B cell (primary cell): Measurements from ENCODE around the gene STAP2. TPM values are rescaled to one million over a fixed set of nuclear protein-coding genes. Genes with fewer than 3 reads are reported as not detected.

Experiments
- ATAC-seq: fragments of 200-7000 bp; cut with Tn5 transposase; one replicate; pipeline ENCODE4 v1.10.0; 2021; ENCODE audit warnings: low read depth, mild to moderate bottlenecking, moderate number of reproducible peaks, moderate library complexity
- CTCF ChIA-PET: fragments of 350-600 bp; sonication (Branson Sonifier 250); formaldehyde crosslinking; loops from one replicate; lab custom pipeline; 2021; ENCODE audit warnings: antibody characterized with exemption, inconsistent platforms; lab: Charles Lee
- POLR2A ChIA-PET: fragments of 350-600 bp; sonication (Branson Sonifier 250); formaldehyde crosslinking; loops from one replicate; lab custom pipeline; 2021; ENCODE audit warnings: antibody characterized with exemption; lab: Charles Lee
- DNase-seq: peaks from one replicate; pipeline ENCODE4 v3.0.0; 2013
- H2AFZ ChIP-seq: 2 replicates; pipeline ENCODE4 v1.6.1; 2012; ENCODE audit warnings: mild to moderate bottlenecking, low read depth, low read length; ENCODE audit not compliant: insufficient read depth, poor library complexity, severe bottlenecking
- H3K27ac ChIP-seq, 2 donors: 1 replicate in 1 of 2; 2 replicates in 1 of 2; pipeline ENCODE4 v1.5.1; 2012 to 2013; ENCODE audit warnings: low read length in 2 of 2, mild to moderate bottlenecking in 2 of 2, moderate library complexity in 1 of 2
- H3K27me3 ChIP-seq, 4 experiments: fragments of 200-600 bp in 1 of 4; sonication (generic) in 1 of 4; replicated peaks in 1 of 4; 1 replicate in 2 of 4; 2 replicates in 2 of 4; pipeline versions ENCODE4 v1.6.1 to v1.7.0; 2013 to 2016; ENCODE audit warnings: low read length in 3 of 4, mild to moderate bottlenecking in 2 of 4, mixed read lengths in 1 of 4, moderate library complexity in 1 of 4; ENCODE audit not compliant: insufficient read depth in 4 of 4, control insufficient read depth in 3 of 4; ENCODE audit errors: control extremely low read depth in 1 of 4
- H3K36me3 ChIP-seq, 2 experiments: replicated peaks in 1 of 2; 1 replicate in 1 of 2; 2 replicates in 1 of 2; pipeline versions ENCODE4 v1.6.1 to v1.7.1; 2013; ENCODE audit warnings: low read length in 1 of 2; ENCODE audit not compliant: insufficient read depth in 2 of 2, control insufficient read depth in 1 of 2; ENCODE audit errors: control extremely low read depth in 1 of 2, extremely low read depth in 1 of 2
- H3K4me1 ChIP-seq, 2 donors: fragments of 200-600 bp in 1 of 2; sonication (generic) in 1 of 2; 1 replicate in 1 of 2; 2 replicates in 1 of 2; pipeline versions ENCODE4 v1.5.1 to v1.6.1; 2013 to 2017; ENCODE audit warnings: low read length in 2 of 2; ENCODE audit not compliant: control insufficient read depth in 2 of 2, insufficient read depth in 2 of 2
- H3K4me2 ChIP-seq: replicated peaks from 2 replicates; pipeline ENCODE3; 2012; ENCODE audit warnings: mild to moderate bottlenecking, low read depth, low read length; ENCODE audit not compliant: poor library complexity, severe bottlenecking
- H3K4me3 ChIP-seq, 5 experiments: fragments of 200-600 bp in 1 of 5; sonication (generic) in 1 of 5; 1 replicate in 3 of 5; 2 replicates in 2 of 5; pipeline versions ENCODE4 v1.5.1 to v1.7.0; 2011 to 2016; ENCODE audit warnings: low read length in 4 of 5, mild to moderate bottlenecking in 4 of 5, low read depth in 2 of 5, control low read depth in 1 of 5, moderate library complexity in 1 of 5; ENCODE audit not compliant: insufficient read depth in 1 of 5; ENCODE audit errors: control extremely low read depth in 1 of 5, extremely low read depth in 1 of 5
- H3K79me2 ChIP-seq: fragments of 200-600 bp; sonication (generic); one replicate; pipeline ENCODE4 v1.6.0; 2016; ENCODE audit warnings: low read length; ENCODE audit not compliant: control insufficient read depth, insufficient read depth
- H3K9ac ChIP-seq: fragments of 200-600 bp; sonication (generic); 2 replicates; pipeline ENCODE4 v1.6.1; 2017; ENCODE audit warnings: mild to moderate bottlenecking, low read length, moderate library complexity
- H3K9me3 ChIP-seq, 3 donors: one replicate each; pipeline versions ENCODE4 v1.6.1 to v1.7.1; 2013; ENCODE audit warnings: low read length in 2 of 3; ENCODE audit not compliant: control insufficient read depth in 2 of 3, insufficient read depth in 1 of 3; ENCODE audit errors: control extremely low read depth in 1 of 3
- H4K20me1 ChIP-seq: 2 replicates; pipeline ENCODE4 v1.6.0; 2012; ENCODE audit warnings: mild to moderate bottlenecking, low read length; ENCODE audit not compliant: insufficient read depth, control insufficient read depth, poor library complexity, severe bottlenecking
- H3K27ac Mint-ChIP-seq: one replicate; pipeline ENCODE4 v1.8.0; 2021; ENCODE audit warnings: mixed read lengths
- H3K27me3 Mint-ChIP-seq: one replicate; pipeline ENCODE4 v1.8.0; 2021; ENCODE audit warnings: mixed read lengths
- H3K4me1 Mint-ChIP-seq: one replicate; pipeline ENCODE4 v1.8.0; 2021; ENCODE audit warnings: mixed read lengths
- H3K4me3 Mint-ChIP-seq: one replicate; pipeline ENCODE4 v1.8.0; 2021; ENCODE audit warnings: mixed read lengths
- H3K9me3 Mint-ChIP-seq: one replicate; pipeline ENCODE4 v1.8.0; 2022; ENCODE audit warnings: mixed read lengths; ENCODE audit not compliant: insufficient read depth
- EZH2 ChIP-seq: IDR thresholded peaks from 2 replicates; pipeline ENCODE4 v1.6.1; 2012; ENCODE audit warnings: borderline replicate concordance, low read depth, mild to moderate bottlenecking, moderate library complexity, low read length; ENCODE audit not compliant: insufficient read depth, poor library complexity, severe bottlenecking
- WGBS: methylation state at CpG from one replicate; pipeline ENCODE4 v1.1.5; 2013; ENCODE audit warnings: missing lambda C conversion rate; ENCODE audit not compliant: insufficient coverage; 5-methylcytosine and 5-hydroxymethylcytosine counted together
- intact Hi-C: fragments of 100-400 bp; cut with micrococcal nuclease; formaldehyde crosslinking; loops from one replicate; pipeline ENCODE4 v1.10.0; 2022
- polyA plus RNA-seq: library from polyadenylated mRNA; depleted of rRNA; stranded (reverse); fragments of >200 nt; gene quantifications from 2 replicates; pipeline ENCODE4 v1.2.3, GENCODE V29; 2012
- total RNA-seq, 2 donors: library from RNA; stranded (reverse); fragments of 120-200 nt in 1 of 2; gene quantifications; 1 replicate in 1 of 2; 2 replicates in 1 of 2; pipeline versions ENCODE4 v1.2.3 to v1.2.4, GENCODE V29; 2013 to 2022
- TF ChIP-seq, protein P1 (sequence below): fragments of 200-600 bp; IDR thresholded peaks from one replicate; pipeline ENCODE4 v1.8.0; 2022; ENCODE audit warnings: antibody characterized with exemption, mild to moderate bottlenecking

Gene STAP2
- total and polyA plus RNA-seq, 2 donors (not counting 1 experiment from before 2014, with no cell fraction given): 0.27 to 0.72 TPM

DNA sequence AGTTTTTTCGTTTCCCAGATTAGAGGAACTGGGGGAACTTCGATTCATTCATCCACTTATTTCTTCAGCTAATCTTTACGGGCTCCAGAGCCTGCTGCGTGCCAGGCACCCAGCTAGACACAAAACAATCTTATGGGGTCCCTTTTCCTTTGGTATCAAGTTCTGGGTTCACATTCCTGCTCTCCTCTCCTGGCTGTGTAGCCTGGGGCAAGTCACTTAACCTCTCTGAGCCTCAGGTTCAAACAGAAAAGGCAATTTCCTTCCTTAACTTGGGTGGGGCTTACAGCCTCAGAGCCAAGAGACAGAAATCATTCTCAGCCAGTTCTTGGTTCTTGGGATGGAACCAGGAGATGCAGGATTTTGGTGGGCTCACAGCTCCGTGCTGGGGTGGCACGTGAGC lies 53.7 kb downstream of the STAP2 start:
- no peak for TF ChIP-seq EZH2
- TF ChIP-seq, protein P1, sequence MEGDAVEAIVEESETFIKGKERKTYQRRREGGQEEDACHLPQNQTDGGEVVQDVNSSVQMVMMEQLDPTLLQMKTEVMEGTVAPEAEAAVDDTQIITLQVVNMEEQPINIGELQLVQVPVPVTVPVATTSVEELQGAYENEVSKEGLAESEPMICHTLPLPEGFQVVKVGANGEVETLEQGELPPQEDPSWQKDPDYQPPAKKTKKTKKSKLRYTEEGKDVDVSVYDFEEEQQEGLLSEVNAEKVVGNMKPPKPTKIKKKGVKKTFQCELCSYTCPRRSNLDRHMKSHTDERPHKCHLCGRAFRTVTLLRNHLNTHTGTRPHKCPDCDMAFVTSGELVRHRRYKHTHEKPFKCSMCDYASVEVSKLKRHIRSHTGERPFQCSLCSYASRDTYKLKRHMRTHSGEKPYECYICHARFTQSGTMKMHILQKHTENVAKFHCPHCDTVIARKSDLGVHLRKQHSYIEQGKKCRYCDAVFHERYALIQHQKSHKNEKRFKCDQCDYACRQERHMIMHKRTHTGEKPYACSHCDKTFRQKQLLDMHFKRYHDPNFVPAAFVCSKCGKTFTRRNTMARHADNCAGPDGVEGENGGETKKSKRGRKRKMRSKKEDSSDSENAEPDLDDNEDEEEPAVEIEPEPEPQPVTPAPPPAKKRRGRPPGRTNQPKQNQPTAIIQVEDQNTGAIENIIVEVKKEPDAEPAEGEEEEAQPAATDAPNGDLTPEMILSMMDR: no peak
- Histone ChIP-seq H3K27me3 (peaks cover 0 to 21% (median 3%) of the 10 kb centered on the region in 4 experiments), H3K79me2 (no peaks in the 10 kb centered on the region), H3K36me3 (no peaks in the 10 kb centered on the region), H3K4me3 (no peak overlapping the region), H3K4me2 (no peak overlapping the region), H3K9me3 (peaks cover 0 to 5% (median 0%) of the 10 kb centered on the region in 3 donors), H4K20me1 (no peaks in the 10 kb centered on the region), H3K27ac (no peak overlapping the region), H2AFZ (no peak overlapping the region), H3K9ac (no peak overlapping the region), H3K4me1 (peaks cover 0 to under 1% of the 10 kb centered on the region in 2 donors)
- DNase-seq (no peak), ATAC-seq (no peak)
- Mint-ChIP-seq H3K27me3 (peaks cover 12% of the 10 kb centered on the region), H3K4me1 (no peaks in the 10 kb centered on the region), H3K27ac (no peak overlapping the region), H3K9me3 (no peaks in the 10 kb centered on the region), H3K4me3 (no peak overlapping the region)
- ChIA-PET CTCF (no interaction called here), POLR2A (interaction anchor here (0.7 kb wide), 1 partner anchor 11 kb away, joined by 4 read pairs; no protein-coding TSS in a partner anchor)
- intact Hi-C loops: no loop called here
- WGBS: 86% methylated on average over 5 of the region's 6 CpGs

DNA sequence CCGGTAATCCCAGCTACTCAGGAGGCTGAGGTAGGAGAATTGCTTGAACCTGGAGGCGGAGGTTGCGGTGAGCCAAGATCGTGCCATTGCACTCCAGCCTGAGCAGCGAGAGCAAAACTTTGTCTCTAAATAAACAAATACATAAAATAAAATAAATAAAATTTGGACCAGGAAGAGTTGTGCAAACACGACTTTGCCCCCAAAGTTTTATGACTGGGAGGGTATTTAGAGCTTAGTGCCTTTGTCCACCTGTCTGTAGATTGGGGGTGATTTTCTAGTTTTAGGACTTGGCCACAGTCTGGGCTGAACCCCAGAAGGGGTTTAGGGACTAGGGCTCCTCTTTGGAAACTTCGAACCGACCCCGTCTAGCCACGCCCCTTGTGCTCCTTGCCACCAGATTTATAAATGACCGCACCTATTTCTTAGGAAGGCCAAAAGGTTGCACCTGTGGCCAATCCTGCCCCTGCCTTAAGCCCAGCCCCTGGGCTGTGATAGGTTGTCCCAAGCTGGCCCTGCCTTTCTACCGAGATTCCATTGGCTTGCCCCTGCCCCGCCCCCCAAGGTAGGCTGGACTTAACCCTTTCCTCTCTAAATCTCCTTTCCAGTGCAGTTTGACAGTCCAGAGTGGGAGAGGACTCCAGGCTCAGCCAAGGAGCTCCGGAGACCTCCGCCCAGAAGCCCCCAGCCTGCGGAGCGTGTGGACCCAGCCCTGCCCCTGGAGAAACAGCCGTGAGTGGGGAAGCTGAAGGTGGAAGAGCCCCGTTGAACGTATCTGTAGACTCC lies 54.3 kb downstream of the STAP2 start:
- POLR2A ChIA-PET: no interaction called here

More for the DNA sequence above, 54.3 kb downstream of the STAP2 start:
- Mint-ChIP-seq H3K4me1 (peaks cover 2% of the 10 kb centered on the region), H3K27ac (no peak overlapping the region), H3K9me3 (no peaks in the 10 kb centered on the region), H3K4me3 (no peak overlapping the region), H3K27me3 (peaks cover 12% of the 10 kb centered on the region)
- no peak overlapping the region for H3K4me3 ChIP-seq
- H3K9ac ChIP-seq: no peak overlapping the region
- H3K27ac ChIP-seq: no peak overlapping the region
- no peak overlapping the region for H2AFZ ChIP-seq
- ATAC-seq (no peak), DNase-seq (no peak)
- CTCF ChIA-PET: no interaction called here
- no peaks in the 10 kb centered on the region for H3K79me2 ChIP-seq
- 52% methylated on average over 15 of the region's 20 CpGs for WGBS
- intact Hi-C loops: no loop called here
- H3K27me3 ChIP-seq: peaks cover 0 to 25% (median 5%) of the 10 kb centered on the region in 4 experiments
- H3K36me3 ChIP-seq: no peaks in the 10 kb centered on the region
- no peaks in the 10 kb centered on the region for H4K20me1 ChIP-seq
- TF ChIP-seq EZH2: no peak
- TF ChIP-seq, protein P1: no peak
- peaks cover 4 to 6% of the 10 kb centered on the region in 2 donors for H3K4me1 ChIP-seq
- H3K4me2 ChIP-seq: no peak overlapping the region
- H3K9me3 ChIP-seq: peaks cover 0 to 5% (median 0%) of the 10 kb centered on the region in 3 donors
